ENCODE results near the gene IL24. TPM values are rescaled to one million over a fixed set of nuclear protein-coding genes. Genes with fewer than 3 reads are reported as not detected.

The IL24 gene
- total and polyA plus RNA-seq, 12 donors, result 0.26 TPM; not detected in 11

GRCh38 chr1:206892351-206892984 lies 4.8 kb upstream of the IL24 start:
- intact Hi-C loops (cut with DNase I), result no loop called here
- no peak for DNase-seq
- H3K4me1 ChIP-seq, result peaks cover 0 to 23% (median 8%) of the 10 kb centered on the region in 9 donors
- no peak for TF ChIP-seq CTCF (IDR thresholded peaks at IDR 0.05)
- peaks cover 0 to 12% (median under 1%) of the 10 kb centered on the region in 7 donors for H3K27me3 ChIP-seq
- H3K4me3 ChIP-seq, result no peak overlapping the region
- H3K27ac ChIP-seq, result no peak overlapping the region
- H3K36me3 ChIP-seq, result no peaks in the 10 kb centered on the region
- no peak for ATAC-seq
- WGBS, 2 donors, result 83 to 89% methylated on average over 3 of the region's 3 CpGs
- no peaks in the 10 kb centered on the region for H3K9me3 ChIP-seq

DNA sequence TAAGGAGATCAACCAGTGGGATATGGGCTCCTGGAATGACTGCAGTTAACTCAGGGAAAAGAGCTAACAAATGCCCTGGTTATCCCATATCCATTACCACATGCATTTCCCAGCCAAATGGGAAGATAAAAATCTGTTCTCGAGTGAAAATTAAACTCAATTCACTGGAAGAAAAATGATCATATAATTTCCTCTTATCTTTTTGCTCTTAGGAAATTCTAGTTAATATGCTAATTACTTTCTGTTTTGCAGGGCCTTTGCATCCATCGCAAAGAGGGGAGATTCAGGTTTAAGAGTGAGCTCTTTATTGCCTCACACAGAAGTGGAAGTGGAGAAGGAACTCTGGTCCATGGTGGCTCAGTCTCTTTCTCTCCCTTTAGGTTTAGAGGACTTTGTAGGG lies 3.9 kb upstream of the IL24 start:
- H3K27me3 ChIP-seq, result peaks cover 0 to 9% (median 0%) of the 10 kb centered on the region in 7 donors
- ATAC-seq, result no peak
- no peak overlapping the region for H3K4me3 ChIP-seq
- intact Hi-C loops (cut with DNase I), result no loop called here
- 87% methylated on average over 2 of the region's 2 CpGs for WGBS, 2 donors
- H3K27ac ChIP-seq, result no peak overlapping the region
- H3K9me3 ChIP-seq, result no peaks in the 10 kb centered on the region
- H3K36me3 ChIP-seq, result no peaks in the 10 kb centered on the region
- no peak for TF ChIP-seq CTCF (IDR thresholded peaks at IDR 0.05)
- DNase-seq, result no peak
- H3K4me1 ChIP-seq, result peaks cover 0 to 26% (median 8%) of the 10 kb centered on the region in 9 donors

GRCh38 chr1:206895325-206895724 lies 1.9 kb upstream of the IL24 start:
- Histone ChIP-seq H3K36me3 (no peaks in the 10 kb centered on the region), H3K4me3 (no peak overlapping the region), H3K27ac (peak overlapping the region in 1 of 10 donors; percentile 3), H3K4me1 (peaks cover 0 to 17% (median 7%) of the 10 kb centered on the region in 9 donors), H3K27me3 (peaks cover 0 to 9% (median 0%) of the 10 kb centered on the region in 7 donors), H3K9me3 (no peaks in the 10 kb centered on the region)
- 88 to 91% methylated on average over 3 of the region's 3 CpGs for WGBS, 2 donors
- no peak for ATAC-seq
- intact Hi-C loops (cut with DNase I), result no loop called here
- TF ChIP-seq CTCF (IDR thresholded peaks at IDR 0.05), result no peak
- DNase-seq, result no peak

DNA sequence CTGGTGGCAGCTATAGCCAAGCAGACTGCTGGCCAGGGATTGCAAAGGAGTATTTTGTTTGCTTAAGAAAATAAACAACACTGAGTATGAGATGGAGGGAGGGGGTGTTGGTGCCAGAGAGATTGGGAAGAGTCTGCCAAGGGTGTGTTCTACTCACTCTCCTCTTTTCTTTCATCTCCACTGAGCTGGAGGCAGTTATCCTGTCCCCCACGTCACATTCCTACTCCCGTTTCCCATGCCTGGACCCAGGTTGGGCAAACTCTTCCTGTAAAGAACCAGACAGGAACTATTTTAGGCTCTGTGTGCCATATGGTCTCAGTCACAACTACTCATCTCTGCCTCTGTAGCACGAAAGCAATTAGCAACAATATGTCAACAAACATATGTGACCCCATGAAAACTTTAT lies 1.4 kb upstream of the IL24 start:
- DNase-seq, result no peak
- Histone ChIP-seq H3K27me3 (peaks cover 0 to 9% (median 0%) of the 10 kb centered on the region in 7 donors), H3K9me3 (no peaks in the 10 kb centered on the region), H3K36me3 (no peaks in the 10 kb centered on the region), H3K4me3 (no peak overlapping the region), H3K4me1 (peaks cover 0 to 12% (median 2%) of the 10 kb centered on the region in 9 donors), H3K27ac (peak overlapping the region in 1 of 10 donors; percentile 3)
- intact Hi-C loops (cut with DNase I), result no loop called here
- no peak for TF ChIP-seq CTCF (IDR thresholded peaks at IDR 0.05)
- ATAC-seq, result peak in 2 of 8 donors; percentile 41 to 77
- WGBS, 2 donors, result 31 to 41% methylated on average over 3 of the region's 3 CpGs

Measured in heart right ventricle (tissue), 16 donors.